ENCODE results near the gene SFXN2.
"Not testable (repeated sequence)": the region's sequence is repeated elsewhere in the genome, so short reads cannot be mapped to it uniquely, and the experiment has no call there.

The SFXN2 gene, protein sequence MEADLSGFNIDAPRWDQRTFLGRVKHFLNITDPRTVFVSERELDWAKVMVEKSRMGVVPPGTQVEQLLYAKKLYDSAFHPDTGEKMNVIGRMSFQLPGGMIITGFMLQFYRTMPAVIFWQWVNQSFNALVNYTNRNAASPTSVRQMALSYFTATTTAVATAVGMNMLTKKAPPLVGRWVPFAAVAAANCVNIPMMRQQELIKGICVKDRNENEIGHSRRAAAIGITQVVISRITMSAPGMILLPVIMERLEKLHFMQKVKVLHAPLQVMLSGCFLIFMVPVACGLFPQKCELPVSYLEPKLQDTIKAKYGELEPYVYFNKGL

DNA sequence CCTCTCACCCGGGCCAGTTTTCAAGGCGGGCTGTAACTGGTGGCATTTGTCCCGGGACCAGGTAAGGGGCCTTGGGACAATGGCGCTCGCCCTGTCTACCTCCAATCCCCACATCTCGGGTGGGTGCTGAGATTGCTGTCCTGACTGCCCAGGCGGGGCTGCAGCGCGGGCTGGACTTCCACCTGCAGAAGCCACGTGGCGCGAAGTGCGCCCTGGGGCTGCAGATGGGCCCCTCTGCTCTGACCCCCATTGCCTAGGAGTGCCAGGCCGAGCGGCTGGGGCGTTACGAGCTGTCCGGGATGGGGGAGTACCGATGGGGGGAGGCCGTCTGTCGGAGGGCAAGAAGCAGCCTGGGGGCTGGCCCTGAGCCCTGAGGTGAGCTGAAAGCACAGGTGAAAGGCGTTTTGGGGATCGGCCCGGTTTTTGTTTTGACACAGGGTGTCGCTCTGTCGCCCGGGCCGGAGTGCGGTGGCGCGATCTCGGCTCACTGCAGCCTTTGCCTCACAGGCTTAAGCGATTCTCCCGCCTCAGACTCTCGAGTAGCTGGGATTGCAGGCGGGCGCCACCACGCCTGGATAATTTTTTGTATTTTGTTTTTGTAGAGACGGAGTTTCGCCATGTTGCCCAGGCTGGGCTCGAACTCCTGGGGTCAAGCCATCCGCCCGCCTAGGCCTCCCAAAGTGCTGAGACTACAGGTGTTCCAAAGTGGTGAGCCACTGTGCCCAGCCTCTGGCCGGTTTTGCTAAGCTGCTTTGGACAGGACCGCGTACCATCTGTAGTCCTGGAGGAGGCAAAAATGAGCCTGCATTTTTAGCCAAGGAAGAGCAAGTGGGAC, at the start of gene SFXN2:
SFXN2 (plus strand) TSS at position 16 of the 835 bp plus-strand sequence. CDS start 12,001 bp downstream, outside the sequence.
- Mint-ChIP-seq H3K27me3 (no peaks in the 10 kb centered on the region), H3K9me3 (no peaks in the 10 kb centered on the region), H3K27ac (peak within 1 kb of the TSS; percentile 93), H3K36me3 (ENCODE audit: low read depth) (peaks cover 61% of the 10 kb centered on the region), H3K4me1 (ENCODE audit: low read depth) (peaks cover 70% of the 10 kb centered on the region), H3K4me3 (peak within 1 kb of the TSS; percentile 85)
- no peak for DNase-seq

DNA sequence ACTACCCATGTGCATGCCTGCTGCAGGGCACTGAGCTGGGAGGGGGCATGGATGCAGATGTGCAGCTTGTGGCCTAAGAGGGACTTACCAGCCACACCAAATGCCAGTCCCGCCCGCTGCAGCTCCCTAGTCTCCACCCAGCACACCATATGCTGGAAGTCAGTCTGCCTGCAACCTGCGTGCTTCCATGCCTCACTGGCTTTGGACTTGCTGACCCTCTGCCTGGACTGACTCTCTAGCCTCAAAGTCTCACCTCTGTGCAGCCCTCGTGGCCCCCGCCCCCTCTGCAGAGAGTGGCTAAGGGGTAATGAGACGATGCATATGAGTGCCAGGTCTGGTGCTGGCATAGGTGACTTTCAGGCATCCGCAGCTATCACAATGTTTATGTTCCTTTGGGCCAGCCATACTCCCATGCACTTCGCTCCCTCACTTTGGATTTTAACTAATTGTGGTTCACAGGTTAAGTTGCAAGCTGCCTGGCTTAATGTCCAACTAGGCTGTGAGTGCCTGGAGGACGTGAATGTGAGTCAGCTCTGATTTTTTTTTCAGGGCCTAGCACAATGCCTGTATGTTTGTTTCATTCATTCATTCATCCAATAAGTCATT, 48.4 kb upstream of the SFXN2 start:
- DNase-seq, result no peak
- Mint-ChIP-seq H3K36me3 (ENCODE audit: low read depth) (no peaks in the 10 kb centered on the region), H3K9me3 (no peaks in the 10 kb centered on the region), H3K27me3 (no peaks in the 10 kb centered on the region), H3K27ac (no peak overlapping the region), H3K4me1 (ENCODE audit: low read depth) (peaks cover 41% of the 10 kb centered on the region), H3K4me3 (no peak overlapping the region)

DNA sequence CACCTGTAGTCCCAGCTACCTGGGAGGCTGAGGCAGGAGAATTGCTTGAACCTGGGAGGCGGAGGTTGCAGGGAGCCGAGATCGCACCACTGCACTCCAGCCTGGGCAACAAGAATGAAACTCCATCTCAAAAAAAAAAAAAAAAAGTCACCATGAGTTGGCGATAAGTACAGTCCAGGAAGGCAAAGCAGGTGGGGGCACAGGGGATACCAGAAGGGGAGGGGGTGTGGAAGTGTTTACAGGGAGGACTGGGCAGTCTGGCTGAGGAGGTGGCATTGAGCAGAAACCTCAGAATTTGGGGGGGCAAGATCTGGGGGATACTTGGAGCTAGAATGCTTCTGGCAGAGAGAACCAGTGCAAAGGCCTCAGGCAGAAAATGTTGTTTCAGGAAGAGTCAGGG, 47.0 kb upstream of the SFXN2 start:
- not testable (repeated sequence) for H3K36me3 Mint-ChIP-seq (ENCODE audit: low read depth); H3K9me3 Mint-ChIP-seq; H3K4me3 Mint-ChIP-seq; H3K27me3 Mint-ChIP-seq; DNase-seq
- H3K4me1 Mint-ChIP-seq (ENCODE audit: low read depth), result peaks cover 28% of the 10 kb centered on the region
- H3K27ac Mint-ChIP-seq, result peak overlapping the region; percentile 63

DNA sequence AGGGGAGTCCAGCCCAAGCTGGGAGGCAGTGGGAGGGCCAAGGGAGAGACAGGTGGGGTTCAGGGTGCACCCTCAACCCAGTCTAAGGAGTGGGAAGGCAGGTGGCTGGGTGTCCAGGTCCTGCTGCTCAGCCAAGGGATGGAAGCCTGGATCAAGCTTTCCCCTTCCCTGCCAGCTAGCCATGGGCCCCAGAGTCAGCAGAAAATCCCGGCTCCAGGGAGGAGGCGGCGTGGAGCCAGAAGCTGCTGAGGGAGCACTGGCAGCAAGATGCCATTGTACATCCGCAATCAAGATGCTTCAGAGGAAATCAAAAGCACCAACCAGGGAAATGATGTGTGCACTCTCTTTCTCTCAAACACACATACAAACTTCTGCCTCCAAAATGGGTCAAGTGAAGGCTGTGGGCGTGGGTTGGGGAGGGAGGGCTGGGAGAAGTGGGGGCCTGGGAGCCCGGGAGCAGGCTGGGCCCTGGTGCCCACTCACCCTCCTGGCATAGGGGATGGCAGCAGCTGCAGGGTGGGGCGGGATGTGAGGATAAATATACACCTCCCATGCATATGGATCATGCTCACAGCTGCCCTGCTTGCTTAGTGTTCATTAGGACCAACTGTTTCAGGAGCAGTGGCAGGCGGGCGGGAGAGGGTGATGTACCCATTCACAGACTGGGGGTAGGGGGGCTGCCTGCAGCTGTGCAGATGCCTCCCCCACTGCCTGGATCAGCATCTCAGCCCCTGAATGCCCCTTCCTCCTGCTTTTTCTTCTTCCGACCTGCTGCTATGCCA, 45.9 kb upstream of the SFXN2 start:
- peaks cover 32% of the 10 kb centered on the region for H3K4me1 Mint-ChIP-seq (ENCODE audit: low read depth)
- no peak overlapping the region for H3K4me3 Mint-ChIP-seq
- no peaks in the 10 kb centered on the region for H3K36me3 Mint-ChIP-seq (ENCODE audit: low read depth)
- H3K9me3 Mint-ChIP-seq, result no peaks in the 10 kb centered on the region
- peak overlapping the region; percentile 22 for H3K27ac Mint-ChIP-seq
- H3K27me3 Mint-ChIP-seq, result no peaks in the 10 kb centered on the region
- peak; percentile 28 for DNase-seq

DNA sequence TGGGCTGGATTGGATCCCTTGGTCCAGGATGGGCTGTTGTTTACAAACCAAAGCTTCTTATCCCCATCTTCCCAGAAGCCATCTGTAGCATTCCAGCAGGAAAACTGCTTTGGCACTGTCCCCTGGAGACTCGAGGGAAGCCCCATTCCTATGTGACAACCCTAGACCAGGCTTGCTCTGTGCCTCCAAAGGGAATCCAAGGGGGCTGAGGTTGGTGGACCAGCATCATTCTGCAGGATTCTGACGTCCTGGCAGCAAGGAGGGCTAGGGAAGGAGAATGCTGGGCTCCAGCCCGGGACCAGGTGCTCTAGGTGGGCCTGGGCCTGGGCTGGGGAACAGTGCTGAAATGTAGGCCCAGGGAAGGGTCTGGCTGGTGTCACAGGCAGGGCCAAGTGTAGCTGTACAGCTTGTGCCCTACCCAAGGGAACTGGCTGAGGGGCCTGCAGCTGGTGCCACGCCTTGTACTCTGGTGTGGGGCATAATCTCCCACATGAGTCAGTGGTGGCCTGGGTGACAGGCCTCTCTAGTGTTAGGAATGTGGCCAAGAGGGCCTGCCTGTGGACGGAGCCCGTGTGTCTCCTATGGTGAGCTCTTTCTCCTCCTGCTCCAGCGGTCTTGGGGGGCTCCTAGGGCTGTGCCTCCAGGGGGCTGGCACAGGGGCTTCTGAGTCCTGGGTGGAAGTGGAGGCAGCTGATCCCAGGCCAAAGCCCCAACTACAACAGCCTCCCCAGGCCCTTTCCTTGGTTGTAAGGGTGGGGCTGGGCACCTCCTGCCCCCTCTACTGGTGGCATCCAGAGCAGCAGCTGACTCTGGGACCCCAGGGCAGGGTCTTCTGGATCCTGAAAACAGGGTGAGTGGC, 45.0 kb upstream of the SFXN2 start:
- DNase-seq, result peak; percentile 48
- Mint-ChIP-seq H3K4me1 (ENCODE audit: low read depth) (peaks cover 41% of the 10 kb centered on the region), H3K36me3 (ENCODE audit: low read depth) (no peaks in the 10 kb centered on the region), H3K27ac (no peak overlapping the region), H3K9me3 (no peaks in the 10 kb centered on the region), H3K4me3 (no peak overlapping the region), H3K27me3 (no peaks in the 10 kb centered on the region)

DNA sequence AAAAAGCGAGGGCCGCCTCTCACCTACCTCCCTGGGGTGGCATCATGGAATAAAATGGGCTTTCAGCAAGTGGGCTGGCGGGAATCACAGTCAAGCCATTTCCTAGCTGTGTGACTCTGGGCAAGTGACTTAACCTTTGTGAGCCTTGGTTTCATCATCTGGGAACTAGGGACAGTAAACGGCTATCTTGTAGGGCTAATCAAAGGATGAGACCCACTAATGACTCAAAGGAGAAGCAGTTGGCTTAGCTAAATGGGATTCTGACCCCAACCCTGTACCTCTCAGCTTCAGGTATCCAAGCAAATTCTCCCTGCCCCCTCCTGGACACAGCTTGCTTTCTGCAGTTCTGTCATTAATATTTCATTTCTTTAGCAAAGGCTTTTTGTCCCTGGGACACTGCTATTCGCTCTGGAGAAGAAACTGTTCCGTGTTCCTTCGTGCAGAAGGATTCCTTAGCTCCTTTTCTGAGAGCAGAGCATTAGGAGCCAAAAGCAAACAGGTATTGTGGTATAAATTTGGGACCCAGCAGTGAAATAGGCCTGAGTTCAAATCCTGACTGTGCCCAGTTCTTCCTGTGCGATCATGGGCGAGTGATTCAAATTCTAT, 44.3 kb upstream of the SFXN2 start:
- peak; percentile 8 for DNase-seq
- Mint-ChIP-seq H3K4me3 (no peak overlapping the region), H3K27me3 (no peaks in the 10 kb centered on the region), H3K4me1 (ENCODE audit: low read depth) (peaks cover 48% of the 10 kb centered on the region), H3K27ac (no peak overlapping the region), H3K9me3 (no peaks in the 10 kb centered on the region), H3K36me3 (ENCODE audit: low read depth) (no peaks in the 10 kb centered on the region)

DNA sequence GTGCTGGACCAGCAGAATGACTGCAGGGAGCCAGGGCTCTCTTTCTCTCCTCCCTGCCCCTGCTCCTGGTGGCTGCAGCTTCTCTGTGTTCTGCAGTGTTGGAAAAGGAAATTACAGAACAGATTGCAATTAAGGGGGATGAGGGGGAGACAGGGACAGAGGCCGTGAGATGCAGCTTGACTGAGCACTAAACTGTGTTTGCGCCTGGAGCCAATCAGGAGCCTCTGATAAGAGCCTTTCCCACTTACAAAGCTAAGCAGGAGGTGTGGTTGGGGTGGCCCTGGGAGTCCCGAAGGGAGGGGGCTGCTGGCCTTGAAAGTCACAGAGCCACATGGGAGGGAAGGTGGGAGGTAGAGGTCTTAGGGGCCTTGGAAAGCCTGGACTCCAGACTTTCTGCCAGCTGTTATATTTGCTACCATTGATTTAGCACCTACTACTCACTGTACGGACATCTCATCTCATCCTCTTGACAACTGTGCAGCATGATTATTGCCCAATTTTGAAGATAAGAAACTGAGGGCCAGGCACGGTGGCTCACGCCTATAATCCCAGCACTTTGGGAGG, 43.5 kb upstream of the SFXN2 start:
- Mint-ChIP-seq H3K4me1 (ENCODE audit: low read depth) (peaks cover 56% of the 10 kb centered on the region), H3K4me3 (no peak overlapping the region), H3K27ac (no peak overlapping the region), H3K36me3 (ENCODE audit: low read depth) (no peaks in the 10 kb centered on the region), H3K27me3 (no peaks in the 10 kb centered on the region), H3K9me3 (no peaks in the 10 kb centered on the region)
- peak; percentile 22 for DNase-seq

DNA sequence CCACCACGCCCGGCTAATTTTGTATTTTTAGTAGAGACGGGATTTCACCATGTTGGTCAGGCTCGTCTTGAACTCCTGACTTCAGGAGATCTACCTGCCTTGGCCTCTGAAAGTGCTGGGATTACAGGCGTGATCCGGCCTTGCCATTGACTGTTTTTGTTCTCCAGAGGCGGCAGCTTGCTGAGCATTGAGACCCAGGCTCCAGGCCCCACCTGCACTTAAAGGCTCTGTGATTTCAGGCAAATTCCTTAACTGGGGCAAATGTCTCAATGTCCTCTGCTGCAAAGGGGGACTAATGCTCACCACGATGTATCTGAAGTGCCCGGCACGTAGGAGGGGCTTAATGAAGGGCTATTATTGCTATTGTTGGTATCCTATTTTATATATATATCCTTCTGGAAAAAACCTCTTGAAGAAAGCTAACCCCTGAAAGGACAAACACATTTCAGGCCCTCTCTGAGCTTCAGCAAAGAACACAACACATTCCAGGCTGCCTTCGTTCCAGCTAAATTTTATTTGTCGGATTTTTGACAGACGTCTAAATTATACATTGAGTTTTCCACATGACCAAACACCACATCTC, 41.1 kb upstream of the SFXN2 start:
- Mint-ChIP-seq H3K4me1 (ENCODE audit: low read depth) (peaks cover 56% of the 10 kb centered on the region), H3K36me3 (ENCODE audit: low read depth) (no peaks in the 10 kb centered on the region), H3K9me3 (no peaks in the 10 kb centered on the region), H3K27me3 (no peaks in the 10 kb centered on the region), H3K27ac (peak overlapping the region; percentile 86), H3K4me3 (peak overlapping the region; percentile 71)
- DNase-seq, result no peak

DNA sequence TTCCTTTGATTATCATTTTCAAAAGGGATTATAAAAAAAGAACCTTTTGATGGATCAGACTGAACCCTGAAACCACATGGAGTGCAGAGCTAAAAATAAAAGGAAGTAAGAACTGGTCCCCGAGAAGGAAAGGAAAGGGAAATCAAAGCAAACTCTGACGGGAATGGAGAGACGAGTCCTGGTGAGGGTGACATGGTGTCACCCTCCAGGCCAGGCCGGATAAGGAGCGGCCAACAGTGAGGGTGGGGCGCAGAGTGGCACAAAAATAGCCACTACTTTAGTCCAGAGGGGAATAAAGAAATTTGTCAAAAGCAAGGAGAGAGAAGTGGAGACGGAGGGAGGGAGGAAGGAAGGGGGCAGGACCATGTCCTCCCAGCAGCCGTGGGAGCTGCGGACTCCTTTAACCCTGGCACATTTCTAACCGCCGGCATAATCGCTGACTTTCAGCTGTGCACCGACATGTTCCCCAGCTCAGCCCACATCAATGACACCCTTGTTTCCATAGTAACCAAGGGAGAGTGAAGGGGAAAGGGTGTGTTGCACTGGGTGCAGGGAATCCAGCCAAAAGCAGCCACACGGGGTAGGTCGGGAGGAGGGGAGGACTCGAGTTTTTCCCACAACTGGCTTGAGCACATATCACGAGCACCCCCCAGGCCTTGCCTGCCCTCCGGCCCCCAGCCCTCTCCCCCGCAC, 40.5 kb upstream of the SFXN2 start:
- Mint-ChIP-seq H3K27me3 (no peaks in the 10 kb centered on the region), H3K4me3 (peak overlapping the region; percentile 71), H3K36me3 (ENCODE audit: low read depth) (no peaks in the 10 kb centered on the region), H3K27ac (peak overlapping the region; percentile 86), H3K9me3 (no peaks in the 10 kb centered on the region), H3K4me1 (ENCODE audit: low read depth) (peaks cover 51% of the 10 kb centered on the region)
- DNase-seq, result peak; percentile 72

DNA sequence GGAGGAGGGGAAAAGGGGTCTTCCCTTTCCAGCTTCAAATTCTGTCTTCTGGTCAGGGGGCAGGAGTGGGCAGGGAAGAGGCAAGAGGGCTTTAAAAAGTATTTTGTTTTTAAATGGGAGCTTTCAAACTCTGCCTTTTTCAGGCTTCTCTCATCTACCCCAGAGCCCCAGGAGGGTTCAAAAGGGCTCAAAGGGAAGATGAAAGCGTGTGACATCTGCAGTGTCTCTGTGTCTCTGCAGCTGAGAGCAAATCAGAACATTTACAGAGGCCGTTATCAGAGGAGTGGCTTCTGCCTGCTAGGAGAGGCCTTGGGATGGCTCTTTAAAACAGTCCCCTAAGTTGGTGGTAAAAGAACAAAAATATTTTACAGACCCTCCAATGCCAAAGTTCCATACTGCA, 39.9 kb upstream of the SFXN2 start:
- DNase-seq, result no peak
- Mint-ChIP-seq H3K4me1 (ENCODE audit: low read depth) (peaks cover 46% of the 10 kb centered on the region), H3K36me3 (ENCODE audit: low read depth) (no peaks in the 10 kb centered on the region), H3K27ac (peak overlapping the region; percentile 86), H3K4me3 (peak overlapping the region; percentile 71), H3K9me3 (no peaks in the 10 kb centered on the region), H3K27me3 (no peaks in the 10 kb centered on the region)

DNA sequence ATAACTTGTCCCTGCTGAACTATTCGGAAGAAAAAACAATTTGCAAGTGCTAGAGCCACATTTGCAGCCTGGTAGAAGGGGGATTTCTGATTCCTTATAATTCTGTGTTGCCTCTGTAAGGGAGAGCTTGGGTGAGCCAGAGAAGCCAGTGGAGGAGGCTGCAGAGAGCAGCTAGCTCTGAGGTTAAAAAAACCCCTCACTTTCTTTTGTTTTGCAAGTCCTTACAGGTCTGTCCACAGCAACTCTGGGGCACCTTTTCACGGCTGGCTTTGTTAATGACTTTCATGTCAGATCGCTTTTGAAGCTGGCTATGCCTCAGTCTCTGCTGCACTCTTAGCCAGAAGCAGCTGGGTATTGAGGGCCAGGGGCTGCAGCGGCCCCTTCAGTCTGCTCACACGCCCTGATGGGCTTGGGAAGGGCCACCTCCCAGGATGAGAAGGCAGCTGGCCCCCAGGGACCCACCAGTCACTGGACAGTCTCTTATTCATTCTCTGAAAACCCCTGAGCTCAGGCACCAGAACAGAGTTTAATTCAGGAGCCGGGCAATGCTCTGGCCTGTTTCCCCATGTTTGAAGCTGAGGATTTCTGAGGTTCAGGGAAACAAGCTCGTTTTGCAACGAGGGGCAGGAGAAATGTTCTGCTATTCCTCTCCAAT, 39.3 kb upstream of the SFXN2 start:
- DNase-seq, result no peak
- peaks cover 41% of the 10 kb centered on the region for H3K4me1 Mint-ChIP-seq (ENCODE audit: low read depth)
- H3K36me3 Mint-ChIP-seq (ENCODE audit: low read depth), result peaks cover under 1% of the 10 kb centered on the region
- H3K27me3 Mint-ChIP-seq, result no peaks in the 10 kb centered on the region
- no peak overlapping the region for H3K4me3 Mint-ChIP-seq
- H3K27ac Mint-ChIP-seq, result peak overlapping the region; percentile 86
- H3K9me3 Mint-ChIP-seq, result no peaks in the 10 kb centered on the region
